HL-60 (cell line): ENCODE measurements around the gene STAT1.

Source experiments
- DNase-seq, 2 experiments: peaks; one replicate each; pipeline ENCODE4 v3.0.0-alpha.2; 2010 to 2020; ENCODE audit warnings: low read depth in 1 of 2, low spot score in 1 of 2
- H3K27ac ChIP-seq: fragments of 250-450 bp; sonication (Bioruptor Pico); replicated peaks from 2 replicates; pipeline ENCODE4 v1.5.1; 2020; ENCODE audit warnings: mild to moderate bottlenecking, moderate library complexity
- H3K27me3 ChIP-seq: fragments of 250-450 bp; sonication (Bioruptor Pico); 2 replicates; pipeline ENCODE4 v1.5.1; 2021; ENCODE audit warnings: mild to moderate bottlenecking, moderate library complexity; ENCODE audit not compliant: insufficient read depth, poor library complexity, severe bottlenecking
- H3K4me3 ChIP-seq: replicated peaks from 2 replicates; pipeline ENCODE4 v1.5.1; 2011; ENCODE audit warnings: mild to moderate bottlenecking, control low read depth, low read length; ENCODE audit not compliant: insufficient read depth
- GABPA ChIP-seq: IDR thresholded peaks from 2 replicates; pipeline ENCODE4 v1.6.1; 2012; ENCODE audit warnings: low read depth
- POLR2AphosphoS5 ChIP-seq: IDR thresholded peaks from 2 replicates; pipeline ENCODE4 v1.6.1; 2012; ENCODE audit warnings: low read depth
- SPI1 ChIP-seq: IDR thresholded peaks from 2 replicates; pipeline ENCODE4 v1.6.1; 2012; ENCODE audit warnings: low read depth, mild to moderate bottlenecking, borderline replicate concordance
- TF ChIP-seq, protein P1 (sequence below): IDR thresholded peaks from 2 replicates; pipeline ENCODE4 v1.6.1; 2012; ENCODE audit warnings: low read depth; ENCODE audit not compliant: insufficient replicate concordance
- TF ChIP-seq, protein P2 (sequence below): IDR thresholded peaks from one replicate; pipeline ENCODE4 v1.5.1; 2011; ENCODE audit warnings: low read length, control low read depth, inconsistent platforms; ENCODE audit not compliant: insufficient read depth

STAT1 gene

DNA sequence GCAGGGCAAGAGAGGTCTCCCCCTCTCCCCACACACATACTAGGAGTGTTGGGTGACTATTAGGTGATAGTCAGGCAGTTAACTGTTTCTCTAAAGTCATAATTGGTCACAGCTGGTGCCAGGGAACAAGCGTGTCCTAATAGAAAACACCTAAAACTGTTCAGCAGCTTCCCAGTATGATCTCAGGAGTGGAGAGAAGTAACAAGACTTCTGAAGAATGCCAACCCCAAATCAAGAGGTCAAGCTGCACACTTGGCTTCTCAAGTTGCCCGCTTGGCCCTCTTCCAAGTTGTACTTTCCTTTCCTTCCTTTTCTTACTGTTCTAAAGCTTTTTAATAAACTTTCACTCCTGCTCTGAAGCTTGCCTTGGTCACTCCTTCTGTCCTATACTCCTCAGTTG lies 22.4 kb upstream of the STAT1 start:
- TF ChIP-seq GABPA (no peak), POLR2AphosphoS5 (no peak), SPI1 (no peak)
- TF ChIP-seq, protein P1, sequence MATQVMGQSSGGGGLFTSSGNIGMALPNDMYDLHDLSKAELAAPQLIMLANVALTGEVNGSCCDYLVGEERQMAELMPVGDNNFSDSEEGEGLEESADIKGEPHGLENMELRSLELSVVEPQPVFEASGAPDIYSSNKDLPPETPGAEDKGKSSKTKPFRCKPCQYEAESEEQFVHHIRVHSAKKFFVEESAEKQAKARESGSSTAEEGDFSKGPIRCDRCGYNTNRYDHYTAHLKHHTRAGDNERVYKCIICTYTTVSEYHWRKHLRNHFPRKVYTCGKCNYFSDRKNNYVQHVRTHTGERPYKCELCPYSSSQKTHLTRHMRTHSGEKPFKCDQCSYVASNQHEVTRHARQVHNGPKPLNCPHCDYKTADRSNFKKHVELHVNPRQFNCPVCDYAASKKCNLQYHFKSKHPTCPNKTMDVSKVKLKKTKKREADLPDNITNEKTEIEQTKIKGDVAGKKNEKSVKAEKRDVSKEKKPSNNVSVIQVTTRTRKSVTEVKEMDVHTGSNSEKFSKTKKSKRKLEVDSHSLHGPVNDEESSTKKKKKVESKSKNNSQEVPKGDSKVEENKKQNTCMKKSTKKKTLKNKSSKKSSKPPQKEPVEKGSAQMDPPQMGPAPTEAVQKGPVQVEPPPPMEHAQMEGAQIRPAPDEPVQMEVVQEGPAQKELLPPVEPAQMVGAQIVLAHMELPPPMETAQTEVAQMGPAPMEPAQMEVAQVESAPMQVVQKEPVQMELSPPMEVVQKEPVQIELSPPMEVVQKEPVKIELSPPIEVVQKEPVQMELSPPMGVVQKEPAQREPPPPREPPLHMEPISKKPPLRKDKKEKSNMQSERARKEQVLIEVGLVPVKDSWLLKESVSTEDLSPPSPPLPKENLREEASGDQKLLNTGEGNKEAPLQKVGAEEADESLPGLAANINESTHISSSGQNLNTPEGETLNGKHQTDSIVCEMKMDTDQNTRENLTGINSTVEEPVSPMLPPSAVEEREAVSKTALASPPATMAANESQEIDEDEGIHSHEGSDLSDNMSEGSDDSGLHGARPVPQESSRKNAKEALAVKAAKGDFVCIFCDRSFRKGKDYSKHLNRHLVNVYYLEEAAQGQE, result no peak
- TF ChIP-seq, protein P2, sequence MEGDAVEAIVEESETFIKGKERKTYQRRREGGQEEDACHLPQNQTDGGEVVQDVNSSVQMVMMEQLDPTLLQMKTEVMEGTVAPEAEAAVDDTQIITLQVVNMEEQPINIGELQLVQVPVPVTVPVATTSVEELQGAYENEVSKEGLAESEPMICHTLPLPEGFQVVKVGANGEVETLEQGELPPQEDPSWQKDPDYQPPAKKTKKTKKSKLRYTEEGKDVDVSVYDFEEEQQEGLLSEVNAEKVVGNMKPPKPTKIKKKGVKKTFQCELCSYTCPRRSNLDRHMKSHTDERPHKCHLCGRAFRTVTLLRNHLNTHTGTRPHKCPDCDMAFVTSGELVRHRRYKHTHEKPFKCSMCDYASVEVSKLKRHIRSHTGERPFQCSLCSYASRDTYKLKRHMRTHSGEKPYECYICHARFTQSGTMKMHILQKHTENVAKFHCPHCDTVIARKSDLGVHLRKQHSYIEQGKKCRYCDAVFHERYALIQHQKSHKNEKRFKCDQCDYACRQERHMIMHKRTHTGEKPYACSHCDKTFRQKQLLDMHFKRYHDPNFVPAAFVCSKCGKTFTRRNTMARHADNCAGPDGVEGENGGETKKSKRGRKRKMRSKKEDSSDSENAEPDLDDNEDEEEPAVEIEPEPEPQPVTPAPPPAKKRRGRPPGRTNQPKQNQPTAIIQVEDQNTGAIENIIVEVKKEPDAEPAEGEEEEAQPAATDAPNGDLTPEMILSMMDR, result no peak
- DNase-seq, result no peak
- no peak overlapping the region for H3K27ac ChIP-seq

DNA sequence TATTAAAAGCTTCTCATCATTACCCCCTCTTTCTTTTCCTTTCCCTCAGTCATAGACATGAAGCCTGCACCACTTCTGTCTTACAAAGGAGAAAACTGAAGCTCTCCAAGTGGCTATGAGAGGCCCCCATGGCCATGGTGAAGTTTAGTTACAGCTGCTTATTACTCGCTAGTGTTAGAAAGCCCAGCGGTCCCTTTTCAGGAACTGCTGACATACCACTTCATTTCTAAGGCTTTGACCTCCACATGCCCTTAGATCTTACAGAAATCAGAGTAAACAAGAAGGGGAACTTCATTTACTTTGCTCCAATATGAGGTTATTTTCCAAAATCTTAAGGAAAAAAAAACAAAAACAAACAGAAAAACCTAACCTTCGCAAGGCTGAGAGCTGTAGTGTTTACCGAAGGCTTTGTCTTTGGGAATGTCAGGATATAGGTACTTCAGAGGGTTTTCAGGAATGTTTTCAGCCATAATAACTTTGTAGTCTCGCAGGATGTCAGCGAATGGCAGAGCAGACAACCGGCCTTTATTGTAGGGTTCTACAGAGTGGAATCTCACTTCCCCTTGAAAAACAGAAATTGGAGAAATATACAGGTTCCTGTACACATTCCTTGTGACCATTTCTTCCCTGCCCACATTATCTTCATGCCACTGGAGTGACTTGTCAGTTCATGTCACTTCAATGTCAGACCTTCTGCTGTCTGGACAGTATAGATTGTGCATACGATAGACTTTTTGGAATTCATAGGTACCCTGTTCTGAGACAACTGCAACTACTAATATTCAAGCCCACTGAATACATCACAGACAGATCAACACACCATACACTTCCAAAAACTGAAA lies 18.8 kb upstream of the STAT1 start:
- Histone ChIP-seq H3K27me3 (no peaks in the 10 kb centered on the region), H3K4me3 (no peak overlapping the region), H3K27ac (no peak overlapping the region)
- DNase-seq, result peak in 1 of 2 experiments; percentile 54
- peak; percentile 70; the same call in 1 of the 2 replicates for TF ChIP-seq SPI1
- no peak for TF ChIP-seq POLR2AphosphoS5

More for the DNA sequence above, 22.4 kb upstream of the STAT1 start:
- Histone ChIP-seq H3K4me3 (no peak overlapping the region), H3K27me3 (no peaks in the 10 kb centered on the region)

DNA sequence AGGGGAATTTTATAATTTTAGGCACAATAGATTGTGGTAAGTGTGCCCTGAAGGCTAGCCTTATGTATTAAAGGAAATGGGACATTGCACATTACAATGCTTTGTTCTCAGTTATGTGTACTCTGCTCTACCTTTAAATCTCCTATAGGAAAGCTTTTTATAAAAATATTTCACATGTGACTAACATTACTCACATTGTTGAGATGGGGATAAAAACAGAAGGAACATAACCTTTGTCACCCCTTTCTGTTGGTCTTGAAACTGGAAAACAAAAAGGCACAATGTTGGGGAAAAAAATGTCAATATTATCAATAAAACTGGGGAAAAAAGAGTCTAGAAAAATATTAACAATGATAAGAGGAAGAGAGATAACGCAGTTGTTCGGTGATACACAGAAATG lies 17.3 kb upstream of the STAT1 start:
- no peak for DNase-seq
- H3K27ac ChIP-seq, result no peak overlapping the region
- no peak overlapping the region for H3K4me3 ChIP-seq
- TF ChIP-seq SPI1 (no peak), POLR2AphosphoS5 (no peak), GABPA (no peak)
- TF ChIP-seq, protein P2, result no peak
- TF ChIP-seq, protein P1, result no peak
- H3K27me3 ChIP-seq, result no peaks in the 10 kb centered on the region

DNA sequence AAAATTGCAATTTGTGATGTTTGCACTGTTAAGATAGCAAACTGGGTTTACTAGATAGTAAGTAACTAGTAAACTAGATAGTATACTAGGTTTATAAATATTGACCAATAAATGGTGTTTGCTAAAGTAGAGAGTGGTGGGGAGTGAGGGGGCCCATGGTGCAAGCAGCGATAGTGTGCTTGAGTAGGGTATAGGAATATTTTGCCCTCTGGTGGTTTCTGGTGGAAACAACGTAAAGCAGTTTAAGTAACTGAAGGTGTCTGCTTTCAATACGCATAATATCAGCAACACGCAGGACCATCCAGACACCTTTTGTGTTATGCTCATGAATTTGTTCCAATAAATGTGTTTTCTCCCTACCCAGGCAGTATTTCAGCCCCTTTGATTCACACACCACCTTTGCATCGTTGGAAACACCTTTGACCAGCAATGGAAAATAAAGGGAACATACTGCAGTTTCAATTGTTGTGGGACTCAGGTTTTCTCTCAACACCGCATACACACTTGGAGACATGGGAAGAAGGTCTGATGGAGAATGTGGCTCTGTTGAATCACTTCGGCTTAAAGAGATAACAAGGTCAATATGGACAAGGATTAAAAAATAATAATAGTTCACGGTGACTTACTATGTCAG lies 16.7 kb upstream of the STAT1 start:
- H3K27ac ChIP-seq, result no peak overlapping the region
- H3K4me3 ChIP-seq, result no peak overlapping the region
- TF ChIP-seq, protein P2, result peak; percentile 44
- TF ChIP-seq POLR2AphosphoS5 (no peak), SPI1 (no peak), GABPA (no peak)
- TF ChIP-seq, protein P1, result no peak
- DNase-seq, result peak in 1 of 2 experiments; percentile 50
- no peaks in the 10 kb centered on the region for H3K27me3 ChIP-seq
